CD4-positive, alpha-beta T cell (primary cell): ENCODE data around the gene TEX2. TPM values are rescaled to one million over a fixed set of nuclear protein-coding genes. Genes with fewer than 3 reads are reported as not detected.

Source experiments
- ATAC-seq: fragments of 200-7000 bp; cut with Tn5 transposase; one replicate; pipeline ENCODE4 v1.10.0; 2022; ENCODE audit warnings: mild to moderate bottlenecking; ENCODE audit not compliant: poor library complexity
- CTCF ChIA-PET: fragments of 350-600 bp; sonication (Branson Sonifier 250); formaldehyde crosslinking; loops from one replicate; lab custom pipeline; 2021; ENCODE audit warnings: antibody characterized with exemption, inconsistent platforms; lab: Charles Lee
- POLR2A ChIA-PET: fragments of 350-600 bp; sonication (Branson Sonifier 250); formaldehyde crosslinking; loops from one replicate; lab custom pipeline; 2021; ENCODE audit warnings: antibody characterized with exemption, inconsistent platforms; lab: Charles Lee
- DNase-seq, 14 experiments: peaks; one replicate each; pipeline ENCODE4 v3.0.0-alpha.2; 2013 to 2020; ENCODE audit warnings: mixed read lengths in 2 of 14
- H3K27ac ChIP-seq, 2 donors: one replicate each; pipeline versions ENCODE4 v1.5.1 to v1.7.0; 2013; ENCODE audit warnings: low read length in 2 of 2, low read depth in 1 of 2, mild to moderate bottlenecking in 1 of 2
- H3K27me3 ChIP-seq, 2 experiments: 1 replicate in 1 of 2; 2 replicates in 1 of 2; pipeline versions ENCODE4 v1.6.1 to v1.7.0; 2013; ENCODE audit warnings: low read length in 2 of 2, control low read depth in 1 of 2, mild to moderate bottlenecking in 1 of 2, moderate library complexity in 1 of 2; ENCODE audit not compliant: insufficient read depth in 2 of 2, control insufficient read depth in 1 of 2
- H3K36me3 ChIP-seq: one replicate; pipeline ENCODE4 v1.6.1; 2013; ENCODE audit warnings: low read length, control low read depth; ENCODE audit not compliant: insufficient read depth
- H3K4me1 ChIP-seq: one replicate; pipeline ENCODE4 v1.6.1; 2013; ENCODE audit warnings: low read length, control low read depth; ENCODE audit not compliant: insufficient read depth
- H3K4me3 ChIP-seq: one replicate; pipeline ENCODE4 v1.5.1; 2013; ENCODE audit warnings: mild to moderate bottlenecking, low read length, moderate library complexity
- H3K9me3 ChIP-seq, 2 experiments: 1 replicate in 1 of 2; 2 replicates in 1 of 2; pipeline versions ENCODE4 v1.6.1 to v1.7.0; 2013; ENCODE audit warnings: low read length in 2 of 2, mild to moderate bottlenecking in 2 of 2, control low read depth in 1 of 2, moderate library complexity in 1 of 2; ENCODE audit not compliant: control insufficient read depth in 1 of 2, insufficient read depth in 1 of 2
- H3K27ac Mint-ChIP-seq: one replicate; pipeline ENCODE4 v1.8.0; 2020; ENCODE audit warnings: mixed read lengths
- H3K27me3 Mint-ChIP-seq: one replicate; pipeline ENCODE4 v1.8.0; 2021; ENCODE audit warnings: mixed read lengths
- H3K36me3 Mint-ChIP-seq: one replicate; pipeline ENCODE4 v1.8.0; 2021; ENCODE audit warnings: low read depth, mixed read lengths
- H3K4me1 Mint-ChIP-seq: one replicate; pipeline ENCODE4 v1.8.0; 2021; ENCODE audit warnings: low read depth, mixed read lengths
- H3K4me3 Mint-ChIP-seq: one replicate; pipeline ENCODE4 v1.8.0; 2020; ENCODE audit warnings: mild to moderate bottlenecking, mixed read lengths
- H3K9me3 Mint-ChIP-seq: one replicate; pipeline ENCODE4 v1.8.0; 2020; ENCODE audit warnings: mixed read lengths
- CTCF ChIP-seq: fragments of 200-600 bp; IDR thresholded peaks from one replicate; pipeline ENCODE4 v1.8.0; 2022; ENCODE audit warnings: antibody characterized with exemption, mild to moderate bottlenecking
- intact Hi-C, 2 experiments: fragments of 100-400 bp; cut with DNase I in 1 of 2; cut with micrococcal nuclease in 1 of 2; formaldehyde crosslinking; loops; one replicate each; pipeline versions ENCODE4 v1.15.1 to v1.9.0; 2023 to 2025; cut with DNase I, micrococcal nuclease
- total RNA-seq, 174 experiments: library from RNA in 2 of 174; stranded (reverse) in 2 of 174; gene quantifications; one replicate each; pipeline ENCODE4 v1.2.3 and lab custom pipeline; 2021 to 2026

The TEX2 gene
- total RNA-seq, 2 experiments from 2014 or later, result 8.6 to 8.9 TPM

- Mint-ChIP-seq H3K27ac (no peak overlapping the region), H3K9me3 (no peaks in the 10 kb centered on the region), H3K27me3 (no peaks in the 10 kb centered on the region), H3K4me1 (peaks cover 37% of the 10 kb centered on the region), H3K36me3 (no peaks in the 10 kb centered on the region), H3K4me3 (no peak overlapping the region)
- ATAC-seq, result no peak
- POLR2A ChIA-PET, result no interaction called here
- CTCF ChIA-PET, result no interaction called here
- Histone ChIP-seq H3K4me3 (no peak overlapping the region), H3K36me3 (no peaks in the 10 kb centered on the region), H3K9me3 (no peaks in the 10 kb centered on the region), H3K4me1 (peaks cover 5% of the 10 kb centered on the region), H3K27ac (no peak overlapping the region), H3K27me3 (no peaks in the 10 kb centered on the region)
- DNase-seq, result no peak
- intact Hi-C loops, result no loop called here
- no peak for TF ChIP-seq CTCF
These were observed 19.7 kb downstream of the TEX2 start for GRCh38 chr17:64243340-64243739.

- Histone ChIP-seq H3K4me3 (no peak overlapping the region), H3K4me1 (peaks cover 5% of the 10 kb centered on the region), H3K9me3 (no peaks in the 10 kb centered on the region), H3K27me3 (no peaks in the 10 kb centered on the region), H3K36me3 (no peaks in the 10 kb centered on the region), H3K27ac (no peak overlapping the region)
- DNase-seq (no peak), ATAC-seq (no peak)
- no peaks in the 10 kb centered on the region for H3K27me3 Mint-ChIP-seq
- H3K27ac Mint-ChIP-seq, result no peak overlapping the region
- H3K4me1 Mint-ChIP-seq, result peaks cover 31% of the 10 kb centered on the region
- CTCF ChIA-PET, result no interaction called here
- intact Hi-C loops, result no loop called here
- POLR2A ChIA-PET, result no interaction called here
- no peak for TF ChIP-seq CTCF
- H3K36me3 Mint-ChIP-seq, result no peaks in the 10 kb centered on the region
- no peak overlapping the region for H3K4me3 Mint-ChIP-seq
- no peaks in the 10 kb centered on the region for H3K9me3 Mint-ChIP-seq
These were observed 20.4 kb downstream of the TEX2 start for GRCh38 chr17:64242633-64243032.

GRCh38 chr17:64240741-64241347 lies 22.2 kb downstream of the TEX2 start:
- Mint-ChIP-seq H3K27me3 (no peaks in the 10 kb centered on the region), H3K27ac (no peak overlapping the region), H3K9me3 (no peaks in the 10 kb centered on the region), H3K4me1 (peaks cover 31% of the 10 kb centered on the region), H3K36me3 (no peaks in the 10 kb centered on the region), H3K4me3 (no peak overlapping the region)
- no peak for ATAC-seq
- Histone ChIP-seq H3K9me3 (no peaks in the 10 kb centered on the region), H3K27ac (no peak overlapping the region), H3K36me3 (no peaks in the 10 kb centered on the region), H3K4me1 (peaks cover 5% of the 10 kb centered on the region), H3K4me3 (no peak overlapping the region), H3K27me3 (no peaks in the 10 kb centered on the region)
- intact Hi-C loops, result no loop called here
- DNase-seq, result no peak
- ChIA-PET CTCF (no interaction called here), POLR2A (no interaction called here)
- TF ChIP-seq CTCF, result no peak
